MM.1S (cell line): ENCODE data around the gene RBMS3.

Experiments used
- EZH2 ChIP-seq: fragments of 300-600 bp; sonication (generic); optimal IDR thresholded peaks from 2 replicates; pipeline ENCODE3; 2017; ENCODE audit warnings: low read depth, mild to moderate bottlenecking, antibody characterized with exemption, low read length, mixed read lengths
- EZH2phosphoT487 ChIP-seq: fragments of 300-600 bp; sonication (generic); IDR thresholded peaks from 2 replicates; pipeline ENCODE4 v1.6.1; 2018; ENCODE audit warnings: antibody characterized with exemption, low read length
- TF ChIP-seq, protein P1 (sequence below): fragments of 300-600 bp; sonication (generic); IDR thresholded peaks from 2 replicates; pipeline ENCODE4 v1.5.1; 2016; ENCODE audit warnings: antibody characterized with exemption, low read length, mixed read lengths

DNA sequence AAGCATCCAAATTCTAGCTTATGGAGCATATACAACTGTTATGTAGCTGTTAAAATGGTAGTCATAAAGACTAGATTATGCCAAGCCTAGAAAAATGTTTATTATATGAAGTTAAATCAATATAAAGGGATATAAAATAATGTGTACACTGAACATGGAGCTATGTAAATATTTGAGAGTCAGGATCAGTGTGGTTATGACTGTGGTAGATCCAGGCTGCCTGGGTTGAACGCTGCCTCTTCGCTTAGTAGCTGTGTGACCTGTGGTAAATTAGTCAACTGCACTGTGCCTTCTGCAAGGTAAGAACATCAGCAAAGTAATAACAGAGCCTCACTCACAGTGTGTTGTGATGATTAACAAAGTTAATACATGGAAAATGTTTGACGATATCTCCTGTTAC, 212.2 kb downstream of the RBMS3 start:
- TF ChIP-seq, protein P1, sequence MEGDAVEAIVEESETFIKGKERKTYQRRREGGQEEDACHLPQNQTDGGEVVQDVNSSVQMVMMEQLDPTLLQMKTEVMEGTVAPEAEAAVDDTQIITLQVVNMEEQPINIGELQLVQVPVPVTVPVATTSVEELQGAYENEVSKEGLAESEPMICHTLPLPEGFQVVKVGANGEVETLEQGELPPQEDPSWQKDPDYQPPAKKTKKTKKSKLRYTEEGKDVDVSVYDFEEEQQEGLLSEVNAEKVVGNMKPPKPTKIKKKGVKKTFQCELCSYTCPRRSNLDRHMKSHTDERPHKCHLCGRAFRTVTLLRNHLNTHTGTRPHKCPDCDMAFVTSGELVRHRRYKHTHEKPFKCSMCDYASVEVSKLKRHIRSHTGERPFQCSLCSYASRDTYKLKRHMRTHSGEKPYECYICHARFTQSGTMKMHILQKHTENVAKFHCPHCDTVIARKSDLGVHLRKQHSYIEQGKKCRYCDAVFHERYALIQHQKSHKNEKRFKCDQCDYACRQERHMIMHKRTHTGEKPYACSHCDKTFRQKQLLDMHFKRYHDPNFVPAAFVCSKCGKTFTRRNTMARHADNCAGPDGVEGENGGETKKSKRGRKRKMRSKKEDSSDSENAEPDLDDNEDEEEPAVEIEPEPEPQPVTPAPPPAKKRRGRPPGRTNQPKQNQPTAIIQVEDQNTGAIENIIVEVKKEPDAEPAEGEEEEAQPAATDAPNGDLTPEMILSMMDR = no peak
- TF ChIP-seq EZH2phosphoT487 (no peak), EZH2 (no peak)
